ENCODE measurements around the gene ERICH6.
"Not testable (repeated sequence)": the region's sequence is repeated elsewhere in the genome, so short reads cannot be mapped to it uniquely, and the experiment has no call there.

Gene ERICH6

DNA sequence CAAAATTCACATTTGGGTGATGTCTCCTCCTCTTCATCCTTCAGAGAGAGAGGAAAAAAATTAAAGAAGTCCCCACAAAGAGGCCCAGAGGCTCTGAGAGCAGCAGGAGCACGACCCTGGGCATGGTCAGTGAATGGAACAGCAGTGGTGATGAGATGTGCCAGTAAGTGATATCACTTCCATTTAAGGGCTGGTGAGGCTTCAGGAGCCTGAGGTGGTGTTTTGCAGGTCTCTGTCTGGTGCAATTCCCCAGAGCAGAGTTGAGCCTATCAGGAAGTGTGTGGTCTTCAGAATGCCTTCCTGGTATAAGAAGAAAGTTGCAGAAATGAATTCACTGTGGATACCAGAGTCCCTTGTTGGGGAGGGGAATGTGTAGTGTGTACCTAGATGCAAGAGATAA lies 21.4 kb downstream of the ERICH6 start:
- DNase-seq (ENCODE audit: low read depth in 2 of 2), result no peak

DNA sequence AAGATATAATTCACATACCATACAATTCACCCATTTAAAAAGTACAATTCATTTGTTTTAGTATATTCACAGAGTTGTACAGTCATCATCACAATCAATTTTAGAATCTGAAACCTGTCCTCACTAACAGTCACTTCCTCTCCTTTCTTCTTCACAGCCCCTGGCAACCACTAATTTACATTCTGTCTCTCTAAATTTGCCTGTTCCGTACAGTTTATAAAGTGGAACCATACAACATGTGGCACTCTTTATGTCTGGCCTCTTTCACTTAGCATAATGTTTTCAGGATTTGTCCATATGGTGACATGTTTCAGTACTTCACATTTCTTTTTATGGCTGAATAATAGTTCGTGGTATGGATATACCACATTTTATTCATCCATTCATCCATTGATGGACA lies 22.7 kb downstream of the ERICH6 start:
- no peak for DNase-seq (ENCODE audit: low read depth in 2 of 2)

DNA sequence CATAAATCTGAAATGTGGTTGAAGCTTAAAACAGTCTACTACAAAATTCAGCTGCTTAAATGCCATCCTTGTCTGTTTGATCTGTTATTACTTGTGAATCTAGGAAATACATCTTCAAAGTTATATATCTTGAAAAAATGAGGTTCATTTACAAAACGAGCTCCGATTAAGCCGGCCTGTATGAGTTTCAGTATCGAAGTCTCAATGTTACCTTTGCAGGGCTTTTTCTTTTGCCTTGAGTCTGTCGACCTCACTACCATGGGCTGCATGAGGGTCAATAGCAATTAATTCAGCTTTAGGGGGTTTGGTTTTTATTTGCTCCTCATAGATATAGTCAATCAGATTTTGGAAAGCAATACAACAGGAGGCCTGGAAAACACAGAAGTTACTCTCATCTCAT lies 23.2 kb downstream of the ERICH6 start:
- DNase-seq (ENCODE audit: low read depth in 2 of 2), result no peak

DNA sequence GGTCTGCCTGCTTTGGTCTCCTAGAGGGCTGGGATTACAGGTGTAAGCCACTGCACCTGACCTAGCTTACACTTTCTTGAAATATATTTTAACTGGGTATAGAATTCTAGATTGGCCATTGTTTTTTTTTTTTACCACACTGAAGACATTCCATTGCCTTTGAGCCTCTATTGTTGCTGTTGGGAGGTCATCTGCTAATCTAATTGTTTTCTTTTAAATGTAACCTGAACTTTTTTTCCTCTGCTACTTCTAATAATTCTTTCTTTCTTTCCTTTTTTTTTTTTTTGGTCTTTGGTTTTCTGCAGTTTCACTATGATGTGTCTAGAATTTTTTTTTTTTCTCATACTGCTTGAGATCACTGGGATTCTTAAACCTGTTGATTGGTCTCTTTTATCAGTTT lies 28.1 kb downstream of the ERICH6 start:
- DNase-seq (ENCODE audit: low read depth in 2 of 2), result no peak

DNA sequence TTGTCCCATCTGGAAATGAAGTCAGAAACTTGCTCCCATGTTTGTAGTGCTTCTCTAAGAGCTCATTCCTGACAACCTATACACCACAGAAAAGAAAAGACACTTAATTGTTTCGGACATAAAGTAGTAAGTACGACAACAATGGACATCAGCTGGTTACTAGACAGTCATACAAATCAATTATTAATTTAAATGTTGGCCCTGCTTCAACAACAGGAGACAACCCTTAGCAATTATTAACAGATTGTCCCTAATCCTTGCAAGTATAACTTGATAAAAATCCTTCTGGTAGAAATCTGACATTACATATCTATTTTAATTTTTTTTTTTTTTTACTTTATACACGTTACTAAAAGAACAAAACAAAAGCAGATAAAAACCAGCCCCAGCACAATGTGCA lies 29.8 kb downstream of the ERICH6 start:
- DNase-seq (ENCODE audit: low read depth in 2 of 2), result no peak

DNA sequence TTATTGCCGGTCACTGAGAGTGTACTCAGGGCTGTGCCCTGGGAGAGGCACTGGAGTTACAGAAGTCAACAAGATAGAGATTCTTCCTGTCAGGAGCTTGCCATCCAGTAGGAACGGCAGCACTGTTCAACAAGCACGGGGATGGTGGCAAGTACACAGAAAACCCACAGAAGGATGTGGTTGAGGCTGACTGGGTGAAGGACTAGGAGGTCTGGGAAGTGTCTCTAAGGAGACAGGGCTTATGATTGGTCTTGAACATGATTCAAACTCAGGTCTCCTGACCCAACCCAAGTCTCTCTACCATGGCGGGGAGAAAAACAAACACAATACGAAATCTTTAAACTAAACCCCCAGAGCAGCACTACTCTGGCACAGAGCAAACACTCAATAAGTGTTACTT lies 37.6 kb downstream of the ERICH6 start:
- no peak for DNase-seq (ENCODE audit: low read depth in 2 of 2)

DNA sequence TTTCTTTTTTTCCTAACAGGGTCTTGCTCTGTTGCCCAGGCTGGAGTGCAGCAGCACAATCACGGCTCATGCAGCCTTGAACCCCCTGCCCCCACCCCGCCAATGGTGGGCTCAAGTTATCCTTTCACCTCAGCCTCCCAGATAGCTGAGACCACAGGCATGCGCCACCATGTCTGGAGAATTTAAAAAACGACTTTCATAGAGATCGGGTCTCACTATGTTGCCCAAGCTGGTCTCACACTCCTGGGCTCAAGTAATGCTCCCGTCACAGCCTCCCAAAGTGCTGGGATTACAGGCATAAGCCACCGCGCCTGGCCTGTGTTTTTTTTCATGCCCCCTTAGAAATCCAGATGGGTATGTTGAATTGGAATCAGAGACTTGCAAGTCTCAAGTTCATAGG lies 40.3 kb downstream of the ERICH6 start:
- no peak for DNase-seq (ENCODE audit: low read depth in 2 of 2)

DNA sequence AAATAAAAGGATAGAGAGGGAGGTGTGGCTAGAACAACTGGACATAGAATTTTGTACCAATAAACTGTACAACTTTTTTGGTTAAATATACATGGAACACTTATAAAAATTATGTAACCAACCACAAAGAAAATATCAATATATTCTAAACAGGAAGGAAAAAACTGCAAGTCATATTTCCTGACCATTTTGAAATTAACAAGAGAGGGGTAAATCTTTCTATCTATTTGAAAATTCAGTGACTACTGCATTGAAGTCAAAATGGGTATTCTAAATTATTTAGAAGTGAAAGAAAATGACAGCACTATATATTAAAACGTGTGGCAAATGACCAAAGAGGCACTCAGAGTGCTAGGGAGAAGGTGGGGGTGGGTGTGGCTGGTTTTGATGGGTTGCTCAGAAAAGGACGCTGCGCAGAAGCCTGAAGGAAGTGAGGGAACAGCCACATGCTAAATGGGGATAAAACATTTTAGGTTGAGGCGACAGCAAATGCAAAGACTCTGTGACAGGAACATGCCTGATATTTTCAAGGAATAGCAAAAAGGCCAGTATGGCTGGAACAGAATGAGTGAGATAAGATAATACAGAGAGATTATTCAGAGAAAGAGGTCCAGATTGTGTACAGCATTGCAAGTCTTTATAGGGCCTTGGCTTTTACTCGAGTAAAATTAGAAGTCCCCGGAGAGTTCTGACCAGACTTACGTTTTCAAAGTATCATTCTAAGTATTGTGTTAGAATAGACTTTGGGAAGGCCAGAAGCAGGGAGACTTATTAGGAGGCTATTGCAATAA lies 41.1 kb downstream of the ERICH6 start:
- DNase-seq (ENCODE audit: low read depth in 2 of 2), result no peak

DNA sequence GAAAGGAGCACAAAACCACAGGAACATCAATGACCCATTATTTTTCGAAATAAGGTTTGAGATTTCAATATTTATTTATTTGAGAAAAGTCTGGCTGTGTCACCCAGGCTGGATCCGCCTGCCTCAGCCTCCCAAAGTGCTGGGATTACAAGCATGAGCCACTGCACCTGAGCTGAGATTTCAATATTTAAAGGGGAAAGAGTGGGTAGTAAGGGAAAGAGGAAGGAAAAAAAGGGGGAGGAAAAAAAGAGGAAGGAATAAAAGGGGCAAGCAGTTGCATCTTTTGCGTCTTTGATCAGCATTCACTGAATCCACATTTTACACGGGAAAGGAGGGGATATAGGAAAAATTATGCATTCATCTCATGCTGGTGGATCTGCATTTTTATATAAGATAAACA lies 47.4 kb downstream of the ERICH6 start:
- DNase-seq (ENCODE audit: low read depth in 2 of 2), result no peak

DNA sequence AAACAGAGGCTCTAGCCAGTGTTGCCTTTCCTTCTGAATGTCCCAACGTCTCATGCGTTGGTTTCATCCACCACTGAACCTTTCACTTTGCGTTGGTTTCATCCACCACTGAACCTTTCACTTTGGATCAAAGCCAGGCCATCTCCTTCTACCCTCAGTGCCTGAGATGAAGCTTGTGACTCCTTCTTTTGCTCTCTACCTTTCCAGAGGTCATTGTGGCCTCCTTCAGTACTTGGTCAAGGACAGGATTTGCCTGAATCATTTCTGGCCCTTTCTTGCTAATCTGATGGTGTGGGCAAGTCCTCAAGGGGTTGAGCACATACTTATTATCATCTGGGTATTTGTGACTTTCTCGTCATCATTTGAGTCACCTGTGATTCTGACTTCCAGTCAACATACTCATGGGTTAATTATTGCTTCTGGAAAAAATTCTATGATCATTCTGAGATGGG lies 50.6 kb downstream of the ERICH6 start:
- no peak for DNase-seq (ENCODE audit: low read depth in 2 of 2)

DNA sequence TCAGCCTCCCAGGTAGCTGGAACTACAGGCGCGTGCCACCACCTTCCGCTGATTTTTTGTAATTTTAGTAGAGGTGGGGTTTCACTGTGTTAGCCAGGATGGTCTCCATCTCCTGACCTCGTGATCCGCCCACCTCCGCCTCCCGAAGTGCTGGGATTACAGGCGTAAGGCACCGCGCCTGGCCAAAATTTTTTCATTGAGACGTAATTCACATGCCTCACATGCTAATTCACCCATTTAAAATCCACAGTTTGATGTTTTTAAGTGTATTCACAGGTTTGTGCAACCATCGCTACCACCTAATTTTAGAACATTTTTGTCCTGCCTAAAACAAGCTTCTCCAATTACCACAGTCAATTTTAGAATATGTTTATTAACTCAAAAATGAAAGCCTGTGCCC lies 63.5 kb downstream of the ERICH6 start:
- no peak for DNase-seq (ENCODE audit: low read depth in 2 of 2)

DNA sequence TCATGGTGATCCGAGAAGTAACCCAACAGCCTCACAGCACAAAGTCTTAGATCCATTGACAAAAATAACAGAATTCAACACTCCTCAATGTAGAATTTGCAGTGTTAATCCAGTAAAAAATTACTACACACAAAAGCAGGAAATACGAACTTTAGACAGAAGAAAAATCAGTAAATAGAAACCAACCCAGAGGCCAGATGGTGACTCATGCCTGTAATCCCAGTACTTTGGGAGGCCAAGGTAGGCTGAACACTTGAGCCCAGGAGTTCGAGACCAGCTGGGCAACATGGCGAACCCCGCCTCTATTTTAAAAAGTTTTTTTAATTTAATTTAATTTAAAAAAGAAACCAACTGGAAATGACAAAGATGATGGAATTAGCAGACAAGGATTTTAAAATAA lies 64.5 kb downstream of the ERICH6 start:
- no peak for DNase-seq (ENCODE audit: low read depth in 2 of 2)

DNA sequence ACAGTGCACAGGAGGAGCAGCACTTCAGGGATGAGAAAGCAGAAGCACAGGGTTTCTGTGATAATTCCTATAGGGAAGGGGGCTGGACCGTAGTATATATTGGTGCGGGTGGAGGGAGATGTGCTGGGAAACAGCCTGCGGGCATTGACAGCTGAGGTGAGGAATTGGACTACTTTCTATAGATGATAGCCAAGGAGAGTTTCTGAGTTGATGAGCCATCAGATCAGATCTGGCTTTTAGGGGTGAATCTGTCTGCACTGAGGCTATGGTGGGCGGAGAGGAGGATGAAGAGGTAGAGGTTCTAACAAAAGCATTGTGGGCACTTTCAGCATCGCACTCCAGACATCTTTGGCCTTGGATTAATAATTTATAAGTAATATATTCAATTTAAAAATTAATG lies 67.5 kb downstream of the ERICH6 start:
- DNase-seq (ENCODE audit: low read depth in 2 of 2), result no peak

DNA sequence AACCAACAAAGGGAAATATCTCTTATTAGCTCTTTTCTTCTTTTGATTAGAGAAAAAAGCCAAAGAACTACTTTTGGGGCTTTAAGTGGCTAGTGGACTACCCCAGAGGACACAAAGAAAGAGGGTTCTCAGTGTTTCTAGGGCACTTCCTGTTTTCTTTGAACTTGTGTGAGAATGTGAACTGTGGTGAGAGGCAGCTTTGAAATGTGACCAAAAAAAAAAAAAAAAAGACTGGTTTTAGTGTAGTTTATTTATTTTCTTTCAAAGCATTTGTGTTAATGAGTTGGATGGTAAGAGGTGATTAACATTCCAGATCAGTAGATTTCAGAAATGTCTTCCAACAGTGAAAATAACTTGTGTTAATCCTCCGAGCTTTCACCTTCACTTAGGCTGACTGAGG lies 68.2 kb downstream of the ERICH6 start:
- no peak for DNase-seq (ENCODE audit: low read depth in 2 of 2)

DNA sequence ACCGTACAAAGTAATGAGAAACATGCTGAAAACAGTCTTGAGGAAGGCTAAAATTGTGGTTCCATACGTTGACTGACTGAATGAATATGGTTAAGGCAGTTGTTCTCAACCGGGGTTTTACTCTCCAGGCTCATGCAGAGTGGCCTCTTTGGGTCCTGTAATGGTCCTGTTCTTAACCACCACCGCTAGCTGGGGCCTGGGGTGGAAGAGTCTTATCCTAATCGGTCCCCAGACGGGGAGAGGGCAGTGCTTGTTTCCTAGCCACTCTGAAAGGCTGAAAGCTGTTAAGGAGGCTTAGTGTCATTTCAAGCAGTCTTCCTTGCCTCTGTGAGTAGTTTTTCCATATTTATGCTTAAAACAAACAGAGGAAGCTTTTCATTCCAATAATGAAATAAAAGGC lies 68.6 kb downstream of the ERICH6 start:
- DNase-seq (ENCODE audit: low read depth in 2 of 2), result no peak

DNA sequence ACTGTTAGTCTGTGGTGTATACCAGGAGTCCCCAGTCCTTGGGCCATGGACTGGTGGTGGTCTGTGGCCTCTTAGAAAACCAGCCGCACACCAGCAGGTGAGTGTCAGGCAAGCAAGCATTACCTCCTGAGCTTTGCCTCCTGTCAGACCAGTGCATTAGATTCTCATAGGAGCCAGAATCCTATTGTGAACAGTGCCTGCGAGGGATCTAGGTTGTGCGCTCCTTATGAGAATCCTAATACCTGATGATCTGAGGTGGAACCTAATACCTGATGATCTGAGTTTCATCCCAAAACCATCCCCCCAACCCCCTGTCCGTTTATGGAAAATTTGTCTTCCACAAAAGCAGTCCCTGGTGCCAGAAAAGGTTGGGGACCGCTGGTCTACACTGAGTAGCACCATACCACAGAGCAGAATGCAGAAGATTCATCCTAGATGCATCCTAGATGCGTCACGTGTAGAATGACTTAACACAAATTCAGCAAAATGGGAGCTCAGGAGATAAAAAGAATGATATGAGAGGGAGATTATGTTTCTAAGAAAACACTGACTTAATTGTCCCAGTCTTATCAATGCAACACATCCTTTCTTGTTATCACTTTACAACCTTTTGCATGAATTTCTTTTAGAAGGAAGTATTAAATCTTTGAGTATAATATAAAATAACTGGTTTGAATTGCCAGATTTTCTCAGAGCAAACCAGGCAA lies 72.1 kb downstream of the ERICH6 start:
- DNase-seq (ENCODE audit: low read depth in 2 of 2), result no peak

DNA sequence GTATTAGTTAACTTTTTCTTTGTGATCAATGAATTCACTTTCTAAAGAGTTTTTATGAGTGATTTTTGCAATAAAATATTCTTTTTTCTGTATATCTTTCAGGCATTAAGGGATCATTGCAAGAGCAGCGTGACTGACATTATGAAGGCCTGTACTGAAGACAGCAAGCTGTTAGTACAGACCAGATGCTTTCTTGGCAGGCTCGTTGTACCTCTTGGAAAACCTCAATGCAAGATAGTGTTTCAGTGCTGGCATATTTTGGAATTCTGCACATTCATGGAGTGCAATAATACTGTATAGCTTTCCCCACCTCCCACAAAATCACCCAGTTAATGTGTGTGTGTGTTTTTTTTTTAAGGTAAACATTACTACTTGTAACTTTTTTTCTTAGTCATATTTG lies 76.2 kb downstream of the ERICH6 start:
- no peak for DNase-seq (ENCODE audit: low read depth in 2 of 2)

DNA sequence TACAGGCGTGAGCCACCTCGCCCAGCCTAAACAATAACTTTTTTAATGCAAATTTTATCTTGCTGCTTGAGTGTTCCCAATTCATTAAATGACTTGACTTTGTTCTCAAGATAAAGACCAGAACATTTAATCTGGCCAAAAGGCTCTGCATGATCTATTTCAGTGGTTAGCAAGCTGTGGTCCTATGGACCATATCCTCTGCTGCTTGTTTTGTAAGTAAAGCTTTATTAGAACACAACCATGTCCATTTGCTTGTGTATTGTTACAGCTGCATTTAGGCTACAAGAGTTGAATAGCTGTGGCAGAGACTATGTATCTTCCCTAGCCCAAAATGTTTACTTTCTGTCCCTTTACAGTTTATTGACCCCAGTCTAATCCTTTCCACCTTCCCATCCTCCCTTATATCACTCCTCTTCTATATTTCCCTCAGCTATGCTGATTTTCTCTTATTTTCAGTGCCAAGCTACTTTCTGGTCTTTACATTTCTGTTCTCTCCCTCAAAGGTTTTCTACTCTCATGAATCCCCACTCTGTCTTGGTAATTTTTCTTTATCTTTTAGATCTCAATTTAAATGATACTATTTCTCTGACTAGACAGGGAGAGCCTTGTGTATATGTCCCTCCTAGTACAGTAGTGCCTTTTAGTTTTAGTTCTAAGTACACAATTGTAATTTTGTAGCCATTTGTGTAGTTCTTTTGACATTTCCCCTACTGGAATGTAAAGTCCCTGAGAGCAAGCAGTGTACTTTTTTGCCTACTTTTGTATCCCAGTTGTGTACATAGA lies 77.4 kb downstream of the ERICH6 start:
- no peak for DNase-seq (ENCODE audit: low read depth in 2 of 2)

DNA sequence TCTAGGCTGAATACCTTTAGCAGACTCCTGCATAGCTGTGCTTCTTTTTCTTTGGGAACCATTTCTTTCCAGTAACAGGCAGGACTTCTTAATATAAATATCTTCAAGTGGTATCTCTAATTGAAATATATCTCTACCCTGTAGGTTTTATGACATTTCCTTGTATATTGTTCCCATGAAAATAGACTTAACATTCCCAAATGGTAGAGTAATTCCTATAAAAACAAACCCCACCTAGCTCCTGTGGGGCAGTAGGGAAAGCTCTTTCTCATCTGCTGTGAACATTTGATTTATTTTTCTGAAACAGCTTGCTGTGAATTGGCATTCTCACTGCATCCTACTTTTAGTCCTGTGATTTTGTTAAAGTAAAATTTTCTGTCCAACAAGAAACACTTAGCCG lies 79.8 kb downstream of the ERICH6 start:
- no peak for DNase-seq (ENCODE audit: low read depth in 2 of 2)

DNA sequence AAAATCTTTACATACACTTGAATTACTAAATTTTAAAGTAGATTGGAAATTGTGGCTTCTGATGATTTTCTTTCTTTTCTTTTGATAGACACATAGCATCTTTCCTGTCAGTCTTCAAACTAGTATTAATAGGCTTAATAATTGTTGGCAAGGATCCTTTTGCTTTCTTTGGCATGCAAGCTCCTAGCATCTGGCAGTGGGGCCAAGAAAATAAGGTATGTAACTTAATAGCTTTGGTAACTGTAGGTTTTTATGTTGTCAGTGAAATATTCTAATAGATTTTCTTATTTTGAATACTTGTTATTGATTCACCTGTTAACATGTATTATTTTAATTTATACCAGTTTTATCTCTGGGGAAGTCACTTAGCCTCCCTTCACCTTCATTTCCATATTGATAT lies 80.8 kb downstream of the ERICH6 start:
- DNase-seq (ENCODE audit: low read depth in 2 of 2), result not testable (repeated sequence)

DNA sequence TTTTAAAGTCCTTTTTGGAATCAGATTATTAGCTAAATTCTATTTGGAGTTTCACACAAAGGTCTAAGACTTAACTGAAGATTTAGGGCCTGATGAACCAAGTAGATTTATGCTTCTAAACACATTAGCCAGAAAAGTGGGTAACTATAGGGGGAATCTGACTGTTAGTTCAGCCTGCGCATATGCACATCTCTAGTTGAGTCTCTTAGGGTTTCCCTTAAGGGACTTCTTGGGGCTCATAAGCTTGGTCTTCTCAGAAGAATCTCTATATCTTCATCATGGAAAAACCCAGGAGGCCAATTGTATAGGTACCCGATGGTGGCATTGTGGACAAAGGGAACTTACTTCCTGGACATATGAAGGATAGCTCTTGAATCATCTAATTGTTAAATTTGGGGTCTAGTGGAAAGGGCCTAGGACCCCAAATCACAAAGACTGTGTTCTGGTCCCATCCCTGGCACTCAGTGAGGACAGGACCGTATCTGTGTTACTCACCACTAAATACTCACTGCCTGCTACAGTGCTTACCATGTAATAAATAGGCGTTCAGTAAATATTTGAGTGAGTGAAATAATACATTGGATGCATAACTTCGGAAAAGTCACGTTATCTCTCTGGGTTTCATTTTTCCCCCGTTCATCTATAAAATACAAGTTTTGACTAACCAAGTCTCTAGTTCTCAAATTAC lies 83.6 kb downstream of the ERICH6 start:
- no peak for DNase-seq (ENCODE audit: low read depth in 2 of 2)

Data from fibroblast of skin of left biceps (primary cell).